Endometrial microvascular endothelial cells (primary cell): Measurements from ENCODE around the gene FILIP1L. TPM values are rescaled to one million over a fixed set of nuclear protein-coding genes. Genes with fewer than 3 reads are reported as not detected.

Source experiments
- in situ Hi-C: cut with HindIII; loops from 2 replicates; pipeline ENCODE4 v1.10.0; 2017; ENCODE audit warnings: low sequenced_read_pairs, low pct_unique_long_range_greater_than_20kb; ENCODE audit errors: inconsistent ontology term
- total RNA-seq: library from RNA; depleted of rRNA; stranded (reverse); fragments of >200 nt; gene quantifications from one replicate; pipeline ENCODE4 v1.2.3, GENCODE V29; 2015; ENCODE audit errors: inconsistent ontology term

The FILIP1L gene
- total RNA-seq, 1 donor from 2014 or later = 31.3 TPM

DNA sequence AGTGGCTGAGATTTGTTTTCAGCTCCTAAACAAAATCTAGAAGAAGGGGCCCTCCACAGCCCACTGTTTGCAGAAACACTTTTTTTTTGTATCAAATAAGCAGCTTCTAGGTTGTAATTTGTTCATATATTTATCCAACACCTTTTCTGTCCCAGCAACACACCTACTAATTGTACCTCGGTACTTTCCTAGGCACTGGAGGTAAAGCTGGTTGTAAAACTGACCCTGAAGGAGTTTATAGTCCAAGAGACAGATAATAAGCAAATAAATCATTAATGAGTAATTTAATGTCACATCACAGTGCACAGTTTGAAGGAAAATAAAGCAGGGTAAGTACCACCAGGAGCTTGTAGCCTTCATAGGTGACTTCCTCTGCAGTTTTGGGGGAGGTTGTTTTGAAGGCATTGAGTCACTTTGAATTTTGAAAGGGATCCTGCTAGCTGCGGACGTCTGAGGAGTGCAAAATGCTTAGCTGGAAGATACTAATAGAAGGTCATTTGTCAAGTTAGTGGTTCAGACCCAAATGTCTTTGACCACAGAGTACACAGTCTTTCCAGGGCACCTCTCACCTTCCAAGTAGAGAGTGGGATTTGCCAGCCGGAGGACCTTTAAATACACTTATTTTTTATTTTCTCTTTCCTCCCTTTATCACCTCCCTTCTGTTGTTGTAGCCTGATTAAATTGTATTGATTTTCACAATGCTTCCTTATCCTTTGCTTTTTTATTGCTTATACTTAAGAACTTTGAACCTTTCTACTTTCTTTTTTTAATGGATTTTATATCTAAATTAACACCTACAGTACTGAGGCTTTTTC lies 242.9 kb downstream of the FILIP1L start:
- in situ Hi-C loops = no loop called here

DNA sequence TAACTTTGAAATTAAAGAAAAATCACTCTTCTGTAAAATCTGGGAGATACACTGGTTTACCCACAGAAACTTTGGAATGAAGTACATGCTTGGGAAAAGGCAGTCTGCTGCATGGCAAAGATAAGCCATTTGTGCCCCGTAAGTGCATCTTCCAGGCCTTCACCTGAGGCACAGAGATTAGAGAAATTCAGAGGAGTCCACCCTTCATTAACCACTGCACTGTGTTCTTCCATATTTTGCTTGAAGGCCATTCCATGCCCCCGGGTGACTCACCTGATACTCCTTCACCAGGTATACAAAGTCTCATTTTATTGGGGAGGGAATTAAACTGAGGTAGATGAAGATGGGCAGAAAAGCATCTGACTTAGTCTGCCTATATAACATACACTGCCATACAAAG lies 243.6 kb downstream of the FILIP1L start:
- in situ Hi-C loops = no loop called here

DNA sequence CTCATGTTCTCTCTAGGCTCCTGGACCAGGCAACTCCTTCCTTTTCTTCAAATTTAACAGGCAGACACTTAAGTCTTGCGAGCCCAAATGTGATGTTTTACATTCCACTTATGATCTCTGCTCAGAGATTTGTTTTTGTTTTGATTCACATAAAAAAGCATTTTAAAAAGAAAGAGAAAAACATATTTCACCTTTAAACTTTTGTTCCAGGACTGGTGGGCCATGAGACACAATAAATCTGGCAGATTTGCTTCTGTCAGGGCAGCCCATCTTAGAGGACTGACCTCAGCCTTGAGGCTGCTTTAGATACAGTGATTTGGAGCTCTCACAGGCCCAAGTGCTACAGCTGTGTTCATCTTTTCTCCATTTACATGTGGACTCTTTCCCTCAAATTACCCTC lies 244.7 kb downstream of the FILIP1L start:
- in situ Hi-C loops = no loop called here

DNA sequence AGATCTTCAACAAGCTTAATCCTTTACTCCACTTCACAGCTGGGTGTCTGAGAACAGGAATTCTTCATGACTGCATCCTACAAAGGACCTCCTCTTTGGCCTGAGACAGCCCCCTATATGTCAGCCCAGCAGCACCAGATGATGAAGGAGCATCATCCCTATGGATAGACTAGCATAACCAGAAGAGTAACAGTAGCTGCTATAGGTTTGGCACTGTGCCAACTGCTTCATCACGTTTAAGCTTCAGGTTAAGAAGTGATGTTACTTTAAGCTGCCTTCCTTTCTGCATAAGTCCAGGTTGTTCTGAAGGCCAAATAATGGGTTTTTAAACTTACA lies 246.0 kb downstream of the FILIP1L start:
- in situ Hi-C loops = no loop called here

DNA sequence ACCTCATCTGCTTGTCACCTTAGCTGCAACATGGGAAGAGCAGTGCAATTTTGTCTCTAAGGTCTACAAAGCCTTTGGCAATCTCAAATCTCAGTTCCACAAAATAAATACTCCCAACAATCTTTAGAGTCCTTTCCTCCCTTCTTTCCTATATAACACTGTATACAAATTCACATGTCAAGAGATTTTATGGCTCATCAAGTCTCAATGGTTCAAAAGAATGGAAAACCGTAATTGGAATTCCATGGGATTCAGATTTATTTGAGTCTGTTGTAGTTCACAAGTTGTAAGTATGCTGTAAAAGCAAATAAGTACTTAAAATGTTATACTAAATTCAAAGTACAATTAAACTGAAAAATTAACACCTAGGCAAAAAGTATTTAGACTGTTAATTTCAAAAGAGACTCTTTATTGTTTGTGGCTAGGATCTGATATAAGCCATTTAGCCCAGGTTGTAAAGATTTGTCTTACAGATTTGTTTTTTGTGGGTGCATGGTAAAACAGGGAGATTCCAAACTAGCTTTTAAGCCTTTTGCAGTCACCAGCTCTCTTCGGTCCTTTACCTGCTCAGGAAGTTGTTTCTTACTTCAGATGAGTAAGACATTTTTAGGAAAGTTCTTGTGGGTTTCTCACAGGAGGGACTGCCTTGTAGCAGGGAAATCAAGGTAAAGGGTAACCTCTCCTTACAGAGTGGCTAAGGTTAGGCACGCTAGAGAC lies 246.5 kb downstream of the FILIP1L start:
- in situ Hi-C loops = no loop called here

DNA sequence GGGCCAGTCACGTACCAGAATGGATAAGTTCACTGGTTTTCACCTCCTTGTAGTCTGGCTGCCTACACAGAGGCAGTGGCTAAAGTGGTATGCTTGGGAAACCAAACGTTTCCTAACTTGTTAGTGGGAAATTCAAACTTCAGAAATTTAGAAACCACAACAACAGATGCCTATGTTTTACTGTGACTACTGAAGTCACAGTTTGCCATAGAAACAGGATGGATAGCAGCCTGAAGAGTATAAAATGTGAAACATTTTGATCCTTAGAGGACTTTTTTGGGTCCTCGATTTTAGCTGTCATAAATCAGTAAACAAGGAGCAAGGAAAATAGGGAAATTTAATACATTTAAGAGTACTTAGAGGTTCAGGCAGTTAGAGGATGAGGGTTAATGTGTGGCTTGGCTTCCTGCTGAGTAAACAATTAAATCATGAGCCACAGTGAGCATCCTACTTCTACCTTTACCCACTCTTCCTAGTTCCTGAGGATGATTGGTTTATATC lies 248.0 kb downstream of the FILIP1L start:
- in situ Hi-C loops = no loop called here

DNA sequence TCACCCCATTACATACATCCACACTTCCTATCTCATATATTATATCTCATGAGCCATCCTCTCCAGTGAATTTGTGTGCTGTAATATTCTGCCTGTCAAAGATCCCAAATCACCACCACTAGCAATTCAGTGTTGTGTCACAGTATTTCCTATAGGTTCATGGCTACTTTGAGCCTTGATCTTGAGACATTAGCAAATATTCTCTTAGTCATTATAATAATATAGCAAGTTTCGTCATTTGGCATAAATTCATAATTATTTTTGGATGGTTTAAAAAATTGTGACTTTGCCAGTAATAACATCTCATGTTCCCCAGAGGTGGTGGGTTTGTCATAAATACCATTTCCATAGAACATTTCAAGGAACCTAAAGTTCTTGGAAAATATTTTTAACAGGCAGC lies 249.0 kb downstream of the FILIP1L start:
- in situ Hi-C loops = no loop called here

DNA sequence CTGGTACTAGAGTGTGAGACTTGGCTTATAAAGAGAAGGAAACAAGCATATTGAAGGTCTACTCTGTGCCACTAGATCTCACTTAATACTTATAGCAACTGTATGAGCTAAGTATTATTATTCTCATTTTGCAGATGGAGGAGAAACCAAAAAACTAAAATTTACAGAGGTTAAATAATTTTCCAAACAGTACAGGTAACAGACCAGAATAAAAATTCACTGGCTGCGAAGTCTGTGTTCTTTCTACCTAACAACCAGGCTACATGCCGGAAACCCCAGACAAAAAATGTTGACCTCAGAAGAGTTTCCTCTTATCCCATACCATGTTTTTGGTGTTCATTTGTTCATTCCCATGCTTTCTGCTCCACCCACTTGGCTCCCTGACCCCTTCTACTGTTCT lies 250.0 kb downstream of the FILIP1L start:
- in situ Hi-C loops = no loop called here

DNA sequence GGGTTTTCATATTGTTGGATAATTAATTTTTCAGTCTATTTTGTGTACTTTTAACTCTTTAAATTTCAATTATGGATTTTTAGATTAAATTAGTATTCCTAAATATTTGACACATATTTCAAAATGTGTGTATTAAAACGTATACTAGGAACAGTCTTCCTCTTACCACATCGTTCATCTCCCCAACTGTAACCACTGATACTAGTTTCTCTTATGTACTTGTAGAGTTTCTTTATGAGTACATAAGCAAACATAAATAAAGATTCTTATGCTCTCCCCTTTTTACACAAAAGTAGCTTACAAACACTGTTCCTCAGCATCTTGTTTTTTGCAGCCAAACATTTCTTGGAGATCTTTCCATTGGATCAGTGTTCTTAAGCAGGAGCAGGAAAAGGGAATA lies 250.7 kb downstream of the FILIP1L start:
- in situ Hi-C loops = no loop called here

DNA sequence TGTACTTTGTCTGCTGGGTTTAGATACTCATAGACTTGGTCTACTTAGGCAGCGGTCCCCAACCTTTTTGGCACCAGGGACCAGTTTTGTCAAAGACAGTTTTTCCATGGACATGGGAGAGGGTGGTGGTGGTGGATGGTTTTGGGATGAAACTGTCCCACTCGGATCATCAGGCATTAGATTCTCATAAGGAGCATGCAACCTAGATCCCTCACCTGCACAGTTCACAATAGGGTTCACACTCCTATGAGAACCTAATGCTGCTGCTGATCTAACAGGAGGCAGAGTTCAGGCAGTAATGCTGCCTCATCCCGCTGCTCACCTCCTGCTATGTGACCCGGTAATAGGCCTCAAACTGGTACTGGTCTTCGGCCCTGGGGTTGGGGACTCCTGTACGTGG lies 251.3 kb downstream of the FILIP1L start:
- in situ Hi-C loops = no loop called here

DNA sequence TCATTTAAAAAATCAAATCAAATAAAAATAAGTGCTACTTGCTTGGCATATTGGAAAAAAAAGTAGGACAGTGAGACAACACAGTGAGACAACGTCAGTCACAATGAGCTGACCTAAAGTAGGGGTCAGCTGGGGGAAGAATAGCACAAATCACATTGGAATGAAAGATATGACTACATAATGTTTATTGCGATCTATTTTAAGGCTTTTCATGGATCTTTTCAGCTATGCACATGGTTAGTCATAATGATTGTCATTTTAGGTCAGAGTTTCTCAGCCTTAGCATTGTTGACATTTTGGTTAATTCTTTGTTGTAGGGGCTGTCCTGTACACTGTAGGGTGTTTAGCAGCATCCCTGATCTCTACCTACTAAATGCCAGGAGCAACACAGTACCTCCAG lies 252.1 kb downstream of the FILIP1L start:
- in situ Hi-C loops = no loop called here

DNA sequence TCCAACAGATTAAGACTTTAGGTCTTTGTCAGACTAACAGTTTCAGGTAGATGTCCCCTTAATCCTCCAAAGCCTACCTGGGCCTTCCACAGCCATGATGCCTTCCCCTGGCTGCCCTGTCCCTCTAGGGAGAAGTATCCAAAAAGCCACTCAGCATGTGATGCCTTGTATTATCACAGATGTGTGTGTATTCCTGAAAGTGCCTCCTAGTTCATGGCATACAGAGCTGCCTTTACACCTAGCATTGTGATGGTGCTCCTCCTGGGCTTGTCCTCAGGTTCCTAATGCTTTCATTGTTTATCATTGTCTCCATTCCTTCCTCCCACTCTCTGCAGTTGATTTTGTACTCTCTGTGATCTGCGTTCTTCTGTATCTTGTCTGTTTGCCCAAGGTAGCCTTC lies 253.1 kb downstream of the FILIP1L start:
- in situ Hi-C loops = no loop called here

DNA sequence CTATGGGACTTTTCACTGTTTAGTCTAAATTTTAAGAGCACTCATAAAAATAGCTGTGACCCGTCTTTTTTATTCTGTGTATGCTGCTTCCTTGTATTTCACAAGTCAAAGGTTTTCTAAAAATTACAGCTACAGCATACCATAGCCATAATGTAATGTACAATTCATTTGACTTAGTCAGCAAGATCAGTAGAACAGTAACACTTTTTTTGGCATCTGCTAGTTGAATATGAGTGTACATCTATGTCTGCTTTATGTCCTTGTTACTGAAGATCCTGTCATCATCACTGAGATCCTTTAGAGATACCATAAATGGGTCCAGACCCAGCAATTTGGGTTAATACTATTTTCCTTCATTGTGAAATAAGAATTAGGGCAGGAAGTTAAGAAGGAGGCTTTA lies 254.5 kb downstream of the FILIP1L start:
- in situ Hi-C loops = no loop called here

DNA sequence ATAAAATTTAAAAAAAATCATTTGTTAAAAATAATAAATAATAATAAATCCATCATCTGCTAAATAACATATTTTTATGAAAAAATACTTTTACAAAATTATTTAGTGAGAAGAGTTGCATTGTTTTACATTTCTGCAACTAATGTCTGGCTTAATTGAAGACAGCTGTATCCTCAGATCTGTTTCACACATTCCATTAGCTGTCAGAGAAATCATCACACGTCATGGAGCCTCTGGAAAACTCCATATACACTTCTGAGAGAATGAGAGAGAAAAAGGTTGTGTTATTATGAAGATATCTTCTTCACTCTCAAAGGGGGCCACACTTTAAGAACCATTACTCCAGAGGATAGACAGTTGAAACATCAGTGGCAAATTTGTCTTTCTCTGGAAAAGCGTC lies 255.8 kb downstream of the FILIP1L start:
- in situ Hi-C loops = no loop called here

DNA sequence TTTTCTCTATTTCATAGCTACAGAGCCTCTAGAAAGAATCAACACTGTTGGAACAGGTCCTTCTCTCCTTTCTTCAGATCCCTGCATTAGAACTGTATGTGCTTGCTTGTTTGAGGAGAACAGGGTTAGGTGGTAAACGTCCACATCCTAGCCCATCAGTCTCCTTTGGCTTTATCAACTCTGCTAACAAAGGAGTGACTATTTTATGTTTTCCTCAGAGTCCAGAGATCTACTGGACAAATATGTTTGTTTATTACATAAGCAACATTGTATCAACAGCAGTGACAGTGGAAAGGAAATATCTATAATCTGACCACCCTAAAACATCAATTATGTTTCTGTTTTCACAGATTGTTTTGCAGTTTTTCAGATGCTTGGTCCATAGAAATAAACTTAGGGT lies 257.0 kb downstream of the FILIP1L start:
- in situ Hi-C loops = no loop called here

DNA sequence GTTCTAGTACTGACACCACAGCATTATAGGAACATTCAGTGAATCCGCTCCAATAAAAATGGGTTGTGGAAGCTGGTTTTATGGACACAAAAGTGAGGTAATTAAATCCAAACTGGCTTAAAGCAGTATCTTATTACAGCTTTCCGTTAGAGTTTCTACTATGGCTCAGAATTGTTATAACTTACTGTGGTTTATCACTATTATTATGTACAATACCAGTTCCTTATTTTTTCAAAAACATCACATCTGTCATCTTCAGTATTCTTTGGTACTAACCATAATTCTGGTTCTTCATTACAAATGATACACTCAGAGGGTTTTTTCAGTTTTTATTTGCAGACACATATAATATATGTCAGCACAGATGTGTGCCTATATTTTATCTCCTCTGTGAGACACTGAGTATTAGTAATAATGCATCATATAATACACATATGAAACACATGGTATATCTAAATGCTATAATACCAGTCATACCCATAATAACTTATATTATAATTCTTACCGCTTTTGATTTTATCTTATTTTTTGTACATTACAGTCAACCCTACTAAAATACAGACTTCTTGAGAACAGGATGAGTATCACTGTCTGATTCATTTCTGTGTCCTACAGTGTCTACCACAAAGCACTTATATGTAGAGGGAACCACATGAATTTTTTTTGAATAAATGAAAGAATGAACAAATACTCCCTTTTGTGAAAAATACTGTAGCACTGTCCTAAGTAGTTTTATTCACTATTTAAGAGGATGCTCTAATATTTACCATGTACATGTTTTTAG lies 257.7 kb downstream of the FILIP1L start:
- in situ Hi-C loops = no loop called here

DNA sequence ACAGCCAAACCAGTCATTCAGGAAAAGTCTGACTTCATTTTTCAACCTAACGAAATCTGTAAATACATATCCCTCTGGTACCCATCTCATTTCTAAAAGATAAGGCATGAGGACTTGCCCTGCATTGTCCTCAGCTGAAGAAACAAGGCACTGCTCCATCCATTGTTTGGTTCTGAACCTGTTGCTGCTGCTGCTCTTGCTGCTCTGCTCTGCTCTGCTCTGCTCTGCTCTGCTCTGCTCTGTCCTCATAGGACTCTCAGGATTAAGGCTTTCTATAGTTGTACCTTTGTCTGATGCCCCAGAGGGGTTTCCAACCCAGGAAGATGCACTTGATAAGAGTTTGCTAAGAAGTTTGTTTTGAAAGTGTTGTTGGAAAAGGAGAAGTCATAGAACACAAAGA lies 258.4 kb downstream of the FILIP1L start:
- in situ Hi-C loops = no loop called here

DNA sequence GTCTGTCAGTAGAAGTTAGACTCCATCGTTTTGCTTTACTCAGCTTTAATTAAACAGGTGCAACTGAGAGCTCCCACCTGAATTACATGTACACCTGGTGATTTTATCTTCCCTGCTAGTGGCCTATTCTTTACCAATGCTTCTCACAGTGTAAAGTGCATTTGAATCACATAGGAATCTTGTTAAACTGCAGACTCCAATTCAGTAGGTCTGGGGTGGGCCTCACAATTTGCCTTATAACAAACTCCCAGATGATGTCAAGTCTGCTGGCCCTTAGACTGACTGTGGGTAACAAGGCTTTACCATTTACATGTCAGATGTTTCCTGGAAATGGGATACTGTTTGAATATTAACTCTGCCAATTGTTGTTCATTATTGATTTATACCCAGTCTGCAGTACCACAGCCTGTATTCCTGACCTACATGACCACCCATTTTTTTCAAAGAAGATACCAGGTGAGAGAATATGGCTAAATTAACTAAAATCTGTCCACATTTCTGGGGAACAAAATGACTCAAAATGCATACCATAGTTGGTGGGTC lies 259.5 kb downstream of the FILIP1L start:
- in situ Hi-C loops = no loop called here

DNA sequence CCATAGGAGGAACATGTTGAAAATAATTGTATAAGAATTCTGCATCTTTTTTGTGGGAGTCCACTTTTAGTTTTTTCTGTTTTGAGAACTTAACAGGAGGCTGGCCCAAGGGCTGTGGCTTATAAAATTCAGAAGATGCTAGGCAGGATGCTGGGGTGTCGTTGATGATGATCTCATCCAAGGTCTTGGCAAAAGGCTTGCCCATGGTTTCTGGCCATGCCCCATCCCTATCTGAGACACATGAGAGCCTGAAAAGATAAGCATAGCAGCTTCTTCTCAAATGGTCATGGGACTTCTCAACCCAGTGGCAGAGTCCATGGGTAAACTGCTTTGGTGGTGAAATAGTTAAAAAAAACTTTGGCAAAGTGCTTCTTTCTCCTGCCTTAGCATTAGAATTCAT lies 261.4 kb downstream of the FILIP1L start:
- in situ Hi-C loops = no loop called here
